Activated CD4-positive, alpha-beta T cell treated with anti-CD3 and anti-CD28 coated beads, Interleukin-2, amount 10 ng/mL, durations not matched to agents 7 days and 5 days (primary cell): ENCODE measurements around the gene EIF5. TPM values are rescaled to one million over a fixed set of nuclear protein-coding genes. Genes with fewer than 3 reads are reported as not detected.
"Not testable (repeated sequence)": the region's sequence is repeated elsewhere in the genome, so short reads cannot be mapped to it uniquely, and the experiment has no call there.

ENCODE experiments used
- CTCF ChIA-PET: fragments of 350-600 bp; sonication (Branson Sonifier 250); formaldehyde crosslinking; loops from one replicate; lab custom pipeline; 2021; ENCODE audit warnings: antibody characterized with exemption; lab: Charles Lee
- POLR2A ChIA-PET: fragments of 350-600 bp; sonication (Branson Sonifier 250); formaldehyde crosslinking; loops from one replicate; lab custom pipeline; 2021; ENCODE audit warnings: antibody characterized with exemption; lab: Charles Lee
- DNase-seq: peaks from one replicate; pipeline ENCODE4 v3.0.0-alpha.2; 2020
- H3K27ac Mint-ChIP-seq: one replicate; pipeline ENCODE4 v1.8.0; 2021; ENCODE audit warnings: mild to moderate bottlenecking, moderate library complexity, mixed read lengths
- H3K27me3 Mint-ChIP-seq: one replicate; pipeline ENCODE4 v1.8.0; 2021; ENCODE audit warnings: mixed read lengths
- H3K36me3 Mint-ChIP-seq: one replicate; pipeline ENCODE4 v1.8.0; 2021; ENCODE audit warnings: low read depth, mixed read lengths
- H3K4me1 Mint-ChIP-seq: one replicate; pipeline ENCODE4 v1.8.0; 2021; ENCODE audit warnings: mixed read lengths
- H3K4me3 Mint-ChIP-seq: one replicate; pipeline ENCODE4 v1.8.0; 2021; ENCODE audit warnings: mild to moderate bottlenecking, moderate library complexity, mixed read lengths
- H3K9me3 Mint-ChIP-seq: one replicate; pipeline ENCODE4 v1.8.0; 2021; ENCODE audit warnings: mixed read lengths
- total RNA-seq, 2 experiments: library from RNA; stranded (reverse); gene quantifications; one replicate each; pipeline ENCODE4 v1.2.3, GENCODE V29; 2021

Gene EIF5
- total RNA-seq, 2 experiments from 2014 or later = 176 to 179 TPM

- H3K27ac Mint-ChIP-seq = no peak overlapping the region
- no peak overlapping the region for H3K4me3 Mint-ChIP-seq
These were observed 12.2 kb downstream of the EIF5 start for GRCh38 chr14:103346286-103346685.

GRCh38 chr14:103347091-103347815, 13.2 kb downstream of the EIF5 start:
- Mint-ChIP-seq H3K27me3 (no peaks in the 10 kb centered on the region), H3K36me3 (peaks cover 25% of the 10 kb centered on the region)

More at GRCh38 chr14:103346286-103346685, 12.2 kb downstream of the EIF5 start:
- peaks cover 2% of the 10 kb centered on the region for H3K4me1 Mint-ChIP-seq
- no peak for DNase-seq
- peaks cover 34% of the 10 kb centered on the region for H3K36me3 Mint-ChIP-seq
- H3K27me3 Mint-ChIP-seq = no peaks in the 10 kb centered on the region
- CTCF ChIA-PET = interaction anchor here (0.6 kb wide), 1 partner anchor 247 kb away, joined by 4 read pairs; no protein-coding TSS in a partner anchor
- POLR2A ChIA-PET = no interaction called here
- no peaks in the 10 kb centered on the region for H3K9me3 Mint-ChIP-seq

DNA sequence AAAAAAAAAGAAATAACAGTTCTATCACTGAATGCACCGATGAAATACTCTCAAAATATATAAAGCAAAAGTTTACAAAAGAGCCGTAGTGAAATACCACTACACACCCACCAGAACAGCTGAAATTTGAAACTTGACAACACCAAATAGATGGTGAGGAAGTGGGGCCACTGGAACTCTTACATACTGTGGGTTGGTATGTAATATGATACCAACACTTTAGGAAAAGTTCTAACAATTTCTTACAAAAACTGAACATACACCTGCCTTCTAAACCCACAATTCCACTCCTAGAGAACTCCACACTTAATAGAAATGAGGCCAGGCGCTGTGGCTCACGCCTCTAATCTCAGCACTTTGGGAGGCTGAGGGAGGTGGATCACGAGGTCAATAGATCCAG, 14.1 kb downstream of the EIF5 start:
- Mint-ChIP-seq H3K27ac (no peak overlapping the region), H3K9me3 (no peaks in the 10 kb centered on the region), H3K36me3 (peaks cover 17% of the 10 kb centered on the region), H3K27me3 (no peaks in the 10 kb centered on the region), H3K4me3 (no peak overlapping the region), H3K4me1 (no peaks in the 10 kb centered on the region)
- DNase-seq = no peak
- ChIA-PET POLR2A (no interaction called here), CTCF (interaction anchor here (1.4 kb wide), 1 partner anchor 11 kb away, joined by 3 read pairs; no protein-coding TSS in a partner anchor)

More at GRCh38 chr14:103347091-103347815, 13.2 kb downstream of the EIF5 start:
- ChIA-PET POLR2A (no interaction called here), CTCF (interaction anchor here (0.6 to 1.4 kb wide), 2 partner anchors 10 to 246 kb away, joined by 3 to 4 read pairs; no protein-coding TSS in a partner anchor)
- H3K4me3 Mint-ChIP-seq = no peak overlapping the region
- DNase-seq = no peak
- no peaks in the 10 kb centered on the region for H3K4me1 Mint-ChIP-seq
- H3K9me3 Mint-ChIP-seq = no peaks in the 10 kb centered on the region
- no peak overlapping the region for H3K27ac Mint-ChIP-seq

DNA sequence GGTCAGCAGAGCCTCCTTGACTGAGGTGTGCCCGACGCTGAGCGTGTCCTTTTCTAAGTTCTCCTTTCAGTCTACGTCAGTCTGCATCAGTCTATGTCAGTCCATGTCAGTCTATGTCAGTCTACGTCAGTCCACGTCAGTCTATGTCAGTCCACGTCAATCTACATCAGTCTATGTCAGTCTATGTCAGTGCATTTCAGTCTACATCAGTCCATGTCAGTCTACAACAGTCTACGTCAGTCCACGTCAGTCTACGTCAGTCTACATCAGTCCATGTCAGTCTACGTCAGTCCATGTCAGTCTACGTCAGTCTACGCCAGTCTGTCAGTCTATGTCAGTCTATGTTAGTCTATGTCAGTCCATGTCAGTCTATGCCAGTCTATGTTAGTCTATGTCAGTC, 15.9 kb downstream of the EIF5 start:
- Mint-ChIP-seq H3K9me3 (no peaks in the 10 kb centered on the region), H3K27ac (no peak overlapping the region), H3K4me3 (no peak overlapping the region), H3K36me3 (no peaks in the 10 kb centered on the region), H3K27me3 (no peaks in the 10 kb centered on the region), H3K4me1 (no peaks in the 10 kb centered on the region)
- ChIA-PET CTCF (interaction anchor here (1.1 kb wide), 1 partner anchor 10 kb away, joined by 3 read pairs; no protein-coding TSS in a partner anchor), POLR2A (no interaction called here)
- DNase-seq = no peak

DNA sequence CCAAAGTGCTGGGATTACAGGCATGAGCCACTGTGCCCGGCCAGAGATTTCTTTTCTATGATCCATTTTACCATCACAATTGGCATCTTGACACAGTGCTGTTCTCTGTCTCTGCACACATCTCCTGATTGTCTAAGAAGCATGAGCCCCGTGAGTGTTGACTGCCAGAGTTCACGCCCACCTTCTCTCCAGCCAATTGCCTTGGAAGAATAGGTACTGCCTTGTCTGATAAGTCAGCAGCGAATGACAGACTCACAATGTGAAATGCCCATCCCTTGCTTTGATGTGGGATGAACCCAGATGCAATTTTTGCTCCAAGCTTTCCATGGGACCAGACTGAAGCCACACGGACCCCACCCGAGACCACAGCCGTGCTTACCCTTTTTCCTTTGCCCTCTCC, 19.3 kb downstream of the EIF5 start:
- Mint-ChIP-seq H3K27ac (no peak overlapping the region), H3K36me3 (no peaks in the 10 kb centered on the region), H3K4me1 (peaks cover 7% of the 10 kb centered on the region), H3K27me3 (no peaks in the 10 kb centered on the region), H3K4me3 (no peak overlapping the region), H3K9me3 (no peaks in the 10 kb centered on the region)
- no peak for DNase-seq
- POLR2A ChIA-PET = no interaction called here
- CTCF ChIA-PET = interaction anchor here (0.6 kb wide), 1 partner anchor 1192 kb away, joined by 3 read pairs; no protein-coding TSS in a partner anchor

- Mint-ChIP-seq H3K4me3 (no peak overlapping the region), H3K9me3 (no peaks in the 10 kb centered on the region)
- POLR2A ChIA-PET = interaction anchor here (0.6 kb wide), 1 partner anchor 507 kb away, joined by 3 read pairs; no protein-coding TSS in a partner anchor
These were observed 20.1 kb downstream of the EIF5 start for GRCh38 chr14:103354141-103354540.

GRCh38 chr14:103356024-103356682, 22.1 kb downstream of the EIF5 start:
- no peak overlapping the region for H3K4me3 Mint-ChIP-seq
- ChIA-PET CTCF (interaction anchor here (0.5 kb wide), 1 partner anchor 8 kb away, joined by 3 read pairs; no protein-coding TSS in a partner anchor), POLR2A (no interaction called here)
- H3K9me3 Mint-ChIP-seq = peaks cover 4% of the 10 kb centered on the region
- no peak overlapping the region for H3K27ac Mint-ChIP-seq
- peaks cover 7% of the 10 kb centered on the region for H3K4me1 Mint-ChIP-seq
- H3K36me3 Mint-ChIP-seq = no peaks in the 10 kb centered on the region
- H3K27me3 Mint-ChIP-seq = no peaks in the 10 kb centered on the region
- DNase-seq = no peak

More at GRCh38 chr14:103354141-103354540, 20.1 kb downstream of the EIF5 start:
- peaks cover 7% of the 10 kb centered on the region for H3K4me1 Mint-ChIP-seq
- no peak for DNase-seq
- no peak overlapping the region for H3K27ac Mint-ChIP-seq
- CTCF ChIA-PET = interaction anchor here (0.6 to 1.4 kb wide), 3 partner anchors 17 to 1192 kb away, joined by 3 to 5 read pairs (median 3); no protein-coding TSS in a partner anchor
- H3K27me3 Mint-ChIP-seq = no peaks in the 10 kb centered on the region
- no peaks in the 10 kb centered on the region for H3K36me3 Mint-ChIP-seq

DNA sequence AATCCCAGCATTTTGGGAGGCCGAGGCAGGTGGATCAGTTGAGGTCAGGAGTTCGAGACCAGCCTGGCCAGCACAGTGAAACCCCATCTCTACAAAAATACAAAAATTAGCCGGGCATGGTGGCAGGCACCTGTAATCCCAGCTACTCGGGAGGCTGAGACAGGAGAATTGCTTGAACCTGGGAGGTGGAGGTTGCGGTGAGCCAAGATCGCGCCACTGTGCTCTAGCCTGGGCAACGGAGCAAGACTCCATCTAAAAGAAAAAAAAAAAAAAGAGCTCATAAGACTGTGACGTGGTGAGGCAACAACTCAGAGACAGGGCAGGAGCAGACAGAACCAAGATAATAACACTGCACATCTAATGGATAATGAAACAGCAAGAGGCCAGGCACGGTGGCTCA, 23.5 kb downstream of the EIF5 start:
- H3K4me1 Mint-ChIP-seq, H3K36me3 Mint-ChIP-seq, H3K27ac Mint-ChIP-seq, H3K4me3 Mint-ChIP-seq, POLR2A ChIA-PET, DNase-seq, H3K27me3 Mint-ChIP-seq: not testable (repeated sequence)
- CTCF ChIA-PET = interaction anchor here (1.0 to 1.3 kb wide), 2 partner anchors 37 to 58 kb away, joined by 3 read pairs; no protein-coding TSS in a partner anchor
- H3K9me3 Mint-ChIP-seq = peaks cover 10% of the 10 kb centered on the region

DNA sequence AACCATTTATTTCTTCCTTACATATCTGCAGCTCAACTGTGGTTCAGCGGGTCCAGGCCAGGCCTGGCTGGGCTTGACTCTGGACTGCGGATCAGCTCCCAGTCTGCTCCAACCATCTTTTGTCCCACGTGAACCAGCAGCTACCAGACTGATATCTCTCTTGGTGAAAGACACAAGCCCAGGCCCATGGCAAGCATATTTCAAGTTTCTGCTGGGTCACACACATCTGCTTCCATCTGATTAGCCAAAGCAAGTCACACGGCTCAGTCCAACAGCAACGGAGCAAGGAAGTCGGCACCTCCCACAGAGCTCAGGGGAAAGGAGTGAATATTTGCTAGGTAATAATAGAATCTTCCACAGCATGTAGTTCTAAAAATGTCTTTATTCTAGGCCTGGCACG, 26.5 kb downstream of the EIF5 start:
- Mint-ChIP-seq H3K36me3 (peaks cover 10% of the 10 kb centered on the region), H3K9me3 (peaks cover 28% of the 10 kb centered on the region), H3K27ac (no peak overlapping the region), H3K27me3 (peaks cover 13% of the 10 kb centered on the region), H3K4me3 (no peak overlapping the region), H3K4me1 (peaks cover 7% of the 10 kb centered on the region)
- DNase-seq = no peak
- POLR2A ChIA-PET = no interaction called here
- CTCF ChIA-PET = no interaction called here

DNA sequence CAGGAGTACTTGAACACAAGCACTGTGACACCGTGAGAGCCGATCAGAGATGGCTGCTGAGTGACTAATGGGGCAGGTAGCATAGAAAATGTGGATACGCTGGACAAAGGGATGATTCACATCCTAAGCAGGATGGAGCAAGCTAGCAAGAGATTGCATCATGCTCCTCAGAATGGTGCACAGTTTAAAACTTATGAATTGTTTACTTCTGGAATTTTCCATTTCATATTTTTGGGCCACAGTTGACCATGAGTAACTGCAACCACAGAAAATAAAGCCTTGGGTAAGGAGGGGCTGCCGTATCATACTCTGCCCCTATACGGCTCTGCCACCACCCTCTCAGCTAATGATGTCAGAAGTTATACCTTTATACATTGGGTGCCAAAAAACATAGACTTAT, 27.8 kb downstream of the EIF5 start:
- Mint-ChIP-seq H3K9me3 (peaks cover 28% of the 10 kb centered on the region), H3K27me3 (peaks cover 13% of the 10 kb centered on the region), H3K4me3 (no peak overlapping the region), H3K4me1 (peaks cover 4% of the 10 kb centered on the region), H3K27ac (no peak overlapping the region), H3K36me3 (peaks cover 10% of the 10 kb centered on the region)
- CTCF ChIA-PET = no interaction called here
- POLR2A ChIA-PET = no interaction called here
- DNase-seq = no peak

- peaks cover 10% of the 10 kb centered on the region for H3K36me3 Mint-ChIP-seq
- ChIA-PET POLR2A (no interaction called here), CTCF (interaction anchor here (1.0 kb wide), 1 partner anchor 61 kb away, joined by 3 read pairs; no protein-coding TSS in a partner anchor)
- peaks cover 13% of the 10 kb centered on the region for H3K27me3 Mint-ChIP-seq
- H3K27ac Mint-ChIP-seq = no peak overlapping the region
- H3K4me3 Mint-ChIP-seq = no peak overlapping the region
- no peaks in the 10 kb centered on the region for H3K4me1 Mint-ChIP-seq
- no peak for DNase-seq
- peaks cover 28% of the 10 kb centered on the region for H3K9me3 Mint-ChIP-seq
These were observed 28.7 kb downstream of the EIF5 start for GRCh38 chr14:103362780-103363179.

- Mint-ChIP-seq H3K9me3 (peaks cover 22% of the 10 kb centered on the region), H3K4me3 (no peak overlapping the region), H3K36me3 (peaks cover 10% of the 10 kb centered on the region), H3K4me1 (no peaks in the 10 kb centered on the region), H3K27ac (no peak overlapping the region), H3K27me3 (peaks cover 13% of the 10 kb centered on the region)
- DNase-seq = no peak
- POLR2A ChIA-PET = no interaction called here
- CTCF ChIA-PET = interaction anchor here (0.6 to 2.1 kb wide), 3 partner anchors 10 to 611 kb away, joined by 3 to 6 read pairs (median 4); no protein-coding TSS in a partner anchor
These were observed 32.7 kb downstream of the EIF5 start for GRCh38 chr14:103366741-103367140.
